HepG2 (cell line): ENCODE data around the gene CTXN1. TPM values are rescaled to one million over a fixed set of nuclear protein-coding genes. Genes with fewer than 3 reads are reported as not detected.

Source experiments
- ATF7-NPFF ChIP-seq: sonication (generic); formaldehyde crosslinking; IDR thresholded peaks from 2 replicates; pipeline ENCODE4 v1.8.1; 2023; ENCODE audit warnings: mild to moderate bottlenecking, low read depth, missing genetic modification reagents, moderate library complexity
- BCL6 ChIP-seq: IDR thresholded peaks from 2 replicates; pipeline ENCODE4 v1.6.1; 2016; ENCODE audit warnings: missing genetic modification reagents, missing compliant biosample characterization
- CAMTA2 ChIP-seq: sonication (generic); formaldehyde crosslinking; IDR thresholded peaks from 2 replicates; pipeline ENCODE4 v1.4.0; 2020; ENCODE audit warnings: mild to moderate bottlenecking, missing genetic modification reagents, borderline replicate concordance
- CREB1 ChIP-seq, 2 experiments: fragments of 450-650 bp in 1 of 2; IDR thresholded peaks; 2 replicates each; pipeline ENCODE4 v1.6.1; 2016 to 2017; ENCODE audit warnings: control low read depth in 1 of 2, mild to moderate bottlenecking in 1 of 2, missing compliant biosample characterization in 1 of 2, missing genetic modification characterization in 1 of 2
- FOXP1 ChIP-seq, 2 experiments: fragments of 450-650 bp in 1 of 2; IDR thresholded peaks; 2 replicates each; pipeline ENCODE4 v1.6.1; 2017 to 2018; ENCODE audit warnings: antibody characterized with exemption in 1 of 2
- HDAC2 ChIP-seq: sonication (generic); formaldehyde crosslinking; IDR thresholded peaks from 2 replicates; pipeline ENCODE4 v1.4.0; 2020; ENCODE audit warnings: missing genetic modification reagents
- HNF4G ChIP-seq, 2 experiments: sonication (generic) in 1 of 2; formaldehyde crosslinking in 1 of 2; IDR thresholded peaks; 2 replicates each; pipeline versions ENCODE4 v1.4.0 to v1.6.1; 2011 to 2020; ENCODE audit warnings: borderline replicate concordance in 2 of 2, low read depth in 2 of 2, mild to moderate bottlenecking in 2 of 2, low read length in 1 of 2, missing genetic modification reagents in 1 of 2, moderate library complexity in 1 of 2
- KDM6A ChIP-seq: IDR thresholded peaks from 2 replicates; pipeline ENCODE4 v1.6.1; 2016; ENCODE audit warnings: low read depth
- MEIS1 ChIP-seq: sonication (generic); formaldehyde crosslinking; IDR thresholded peaks from 2 replicates; pipeline ENCODE4 v1.9.0; 2021; ENCODE audit warnings: mild to moderate bottlenecking, missing genetic modification reagents, moderate library complexity, borderline replicate concordance
- PAF1 ChIP-seq: IDR thresholded peaks from 2 replicates; pipeline ENCODE4 v1.6.1; 2016; ENCODE audit warnings: missing genetic modification reagents, missing compliant biosample characterization
- PHF20 ChIP-seq: sonication (generic); formaldehyde crosslinking; IDR thresholded peaks from 2 replicates; pipeline ENCODE4 v1.5.0; 2020; ENCODE audit warnings: mild to moderate bottlenecking, missing genetic modification reagents
- PLRG1 ChIP-seq: fragments of 450-650 bp; conservative IDR thresholded peaks from 2 replicates; pipeline ENCODE4 v1.6.1; 2016
- RFXAP ChIP-seq: sonication (generic); formaldehyde crosslinking; IDR thresholded peaks from 2 replicates; pipeline ENCODE4 v1.4.0; 2020; ENCODE audit warnings: missing genetic modification reagents, borderline replicate concordance
- TBL1XR1 ChIP-seq: fragments of 150-350 bp; IDR thresholded peaks from 2 replicates; pipeline ENCODE4 v1.6.1; 2014; ENCODE audit warnings: borderline replicate concordance, low read length; ENCODE audit not compliant: partially characterized antibody
- THAP11 ChIP-seq: IDR thresholded peaks from 2 replicates; pipeline ENCODE4 v1.6.1; 2016; ENCODE audit warnings: missing biosample characterization, missing genetic modification reagents
- TOPORS ChIP-seq: sonication (generic); formaldehyde crosslinking; IDR thresholded peaks from 2 replicates; pipeline ENCODE4 v1.8.0; 2023; ENCODE audit warnings: mild to moderate bottlenecking, missing genetic modification reagents
- U2AF2 ChIP-seq: fragments of 200-400 bp; formaldehyde crosslinking; IDR thresholded peaks from 2 replicates; pipeline ENCODE4 v1.6.1; 2017; ENCODE audit warnings: low read depth, mild to moderate bottlenecking, low read length
- ZFP36L1 ChIP-seq: sonication (generic); formaldehyde crosslinking; IDR thresholded peaks from 2 replicates; pipeline ENCODE4 v1.8.0; 2022; ENCODE audit warnings: mild to moderate bottlenecking, missing genetic modification reagents, moderate library complexity
- ZFX ChIP-seq: sonication (generic); formaldehyde crosslinking; IDR thresholded peaks from 2 replicates; pipeline ENCODE4 v1.4.0; 2020; ENCODE audit warnings: mild to moderate bottlenecking, low read depth, missing genetic modification reagents, moderate library complexity
- ZNF367 ChIP-seq: sonication (generic); formaldehyde crosslinking; IDR thresholded peaks from 2 replicates; pipeline ENCODE4 v1.4.0; 2020; ENCODE audit warnings: missing genetic modification reagents, borderline replicate concordance
- ZNF383 ChIP-seq: sonication (generic); formaldehyde crosslinking; IDR thresholded peaks from 2 replicates; pipeline ENCODE4 v1.4.0; 2020; ENCODE audit warnings: missing genetic modification reagents, mild to moderate bottlenecking, borderline replicate concordance
- ZNF598 ChIP-seq: sonication (generic); formaldehyde crosslinking; IDR thresholded peaks from 2 replicates; pipeline ENCODE4 v1.5.1; 2020; ENCODE audit warnings: mild to moderate bottlenecking, missing genetic modification reagents, borderline replicate concordance
- ZNF605 ChIP-seq: sonication (generic); formaldehyde crosslinking; IDR thresholded peaks from 2 replicates; pipeline ENCODE4 v1.8.0; 2022; ENCODE audit warnings: mild to moderate bottlenecking, missing genetic modification reagents
- ZNF619 ChIP-seq: sonication (generic); formaldehyde crosslinking; IDR thresholded peaks from 2 replicates; pipeline ENCODE4 v1.4.0; 2020; ENCODE audit warnings: mild to moderate bottlenecking, missing genetic modification reagents
- ZNF761 ChIP-seq: sonication (generic); formaldehyde crosslinking; conservative IDR thresholded peaks from 2 replicates; pipeline ENCODE4 v1.4.0; 2020; ENCODE audit warnings: mild to moderate bottlenecking, missing genetic modification reagents
- ZNF773 ChIP-seq: sonication (generic); formaldehyde crosslinking; IDR thresholded peaks from 2 replicates; pipeline ENCODE4 v1.4.0; 2020; ENCODE audit warnings: missing genetic modification reagents, borderline replicate concordance
- ZNF839 ChIP-seq: sonication (generic); formaldehyde crosslinking; IDR thresholded peaks from 2 replicates; pipeline ENCODE4 v1.4.0; 2020; ENCODE audit warnings: missing genetic modification reagents, mild to moderate bottlenecking, borderline replicate concordance
- polyA plus RNA-seq, 8 experiments: library from polyadenylated mRNA; depleted of rRNA in 3 of 8; stranded (reverse) in 7 of 8; unstranded in 1 of 8; fragments of >200 nt; fragmentation: Illumina TruSeq in 4 of 8; extraction: Trizol in 4 of 8; gene quantifications; 2 replicates each; pipeline versions ENCODE4 v1.2.1 to v1.2.3, GENCODE V29; 2011 to 2016; ENCODE audit warnings: low read depth in 4 of 8, missing spikeins in 1 of 8, mixed read lengths in 1 of 8; ENCODE audit not compliant: insufficient read depth in 1 of 8
- total RNA-seq, 5 experiments: library from RNA; depleted of rRNA; stranded (reverse); fragments of >200 nt; fragmentation: Illumina TruSeq; extraction: Trizol; gene quantifications; 2 replicates each; pipeline ENCODE4 v1.2.3, GENCODE V29; 2016; ENCODE audit warnings: low read depth in 1 of 5
- TF ChIP-seq, protein P1 (sequence below): sonication (generic); formaldehyde crosslinking; IDR thresholded peaks from 2 replicates; pipeline ENCODE4 v1.5.0; 2020; ENCODE audit warnings: missing genetic modification reagents
- TF ChIP-seq, protein P2 (sequence below): sonication (generic); formaldehyde crosslinking; IDR thresholded peaks from 2 replicates; pipeline ENCODE4 v1.4.0; 2020; ENCODE audit warnings: missing genetic modification reagents

CTXN1 gene
- total and polyA plus RNA-seq, 2 of the 13 experiments (the other 11 are each of a cell fraction or from before 2014, with no cell fraction given): 0.11 TPM; not detected in 1

DNA sequence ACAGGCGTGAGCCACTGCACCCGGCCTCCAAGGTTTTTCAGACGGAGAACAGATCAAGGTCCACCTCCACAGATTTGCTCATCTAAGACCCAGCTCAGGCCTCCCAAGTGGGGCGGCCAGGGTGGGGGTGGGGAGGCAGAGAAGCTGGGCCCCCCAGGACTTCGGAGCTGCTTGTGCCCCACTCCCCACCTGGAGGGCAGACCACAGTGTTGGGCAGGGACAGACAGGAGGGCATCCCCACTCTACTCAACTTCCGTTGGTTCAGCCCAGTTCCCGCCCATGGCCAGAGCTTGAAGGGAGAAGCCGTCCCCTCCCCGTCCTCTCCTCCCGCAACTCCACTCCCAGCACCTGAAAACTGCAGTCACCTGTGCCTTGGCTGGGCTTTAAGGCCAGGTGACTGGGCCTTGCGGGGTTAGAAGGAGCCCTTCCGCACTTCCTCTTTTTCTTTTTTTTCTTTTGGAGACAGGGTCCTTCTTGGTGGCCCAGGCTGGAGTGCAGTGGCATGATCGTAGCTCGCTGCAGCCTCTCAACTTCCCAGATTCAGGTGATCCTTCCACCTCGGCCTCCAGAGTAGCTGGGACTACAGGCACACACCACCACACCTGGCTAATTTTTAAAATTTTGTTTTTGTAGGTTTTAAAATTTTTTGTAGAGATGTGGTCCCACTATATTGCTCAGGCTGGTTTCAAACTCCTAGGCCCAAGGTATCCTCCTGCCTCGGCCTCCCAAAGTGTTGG lies 38.4 kb downstream of the CTXN1 start (continued):
- TF ChIP-seq FOXP1 (IDR thresholded peaks at IDR 0.05) (no peak), FOXP1 (CRISPR knock-in tag; IDR thresholded peaks at IDR 0.05) (no peak), TBL1XR1 (no peak), ZFP36L1 (CRISPR knock-in tag) (no peak), THAP11 (CRISPR knock-in tag) (no peak), ATF7-NPFF (CRISPR knock-in tag) (no peak), TOPORS (CRISPR knock-in tag) (no peak), ZNF598 (CRISPR knock-in tag) (0 out of 2 replicates have a peak, but pooled peaks have one; percentile 3), ZNF619 (CRISPR knock-in tag) (no peak), ZNF773 (CRISPR knock-in tag) (no peak), MEIS1 (CRISPR knock-in tag) (0 out of 2 replicates have a peak, but pooled peaks have one; percentile 10), ZFX (CRISPR knock-in tag) (no peak), HDAC2 (CRISPR knock-in tag) (peak; percentile 15; the same call in 1 of the 2 replicates), HNF4G (IDR thresholded peaks at IDR 0.05; ENCODE audit: borderline replicate concordance, low read depth, low read length) (no peak), HNF4G (CRISPR knock-in tag; IDR thresholded peaks at IDR 0.05; ENCODE audit: borderline replicate concordance, low read depth) (no peak), U2AF2 (no peak), KDM6A (CRISPR knock-in tag) (0 out of 2 replicates have a peak, but pooled peaks have one; percentile 14), PHF20 (no peak), PAF1 (CRISPR knock-in tag) (no peak), CREB1 (IDR thresholded peaks at IDR 0.05) (no peak), CREB1 (CRISPR knock-in tag; IDR thresholded peaks at IDR 0.05) (no peak), ZNF761 (CRISPR knock-in tag) (0 out of 2 replicates have a peak, but pooled peaks have one; percentile 7), PLRG1 (no peak), ZNF839 (CRISPR knock-in tag) (no peak), ZNF367 (0 out of 2 replicates have a peak, but pooled peaks have one; percentile 22), BCL6 (no peak), ZNF383 (CRISPR knock-in tag) (no peak), RFXAP (no peak), CAMTA2 (no peak), ZNF605 (CRISPR knock-in tag) (0 out of 2 replicates have a peak, but pooled peaks have one; percentile 3)
- TF ChIP-seq, protein P1, sequence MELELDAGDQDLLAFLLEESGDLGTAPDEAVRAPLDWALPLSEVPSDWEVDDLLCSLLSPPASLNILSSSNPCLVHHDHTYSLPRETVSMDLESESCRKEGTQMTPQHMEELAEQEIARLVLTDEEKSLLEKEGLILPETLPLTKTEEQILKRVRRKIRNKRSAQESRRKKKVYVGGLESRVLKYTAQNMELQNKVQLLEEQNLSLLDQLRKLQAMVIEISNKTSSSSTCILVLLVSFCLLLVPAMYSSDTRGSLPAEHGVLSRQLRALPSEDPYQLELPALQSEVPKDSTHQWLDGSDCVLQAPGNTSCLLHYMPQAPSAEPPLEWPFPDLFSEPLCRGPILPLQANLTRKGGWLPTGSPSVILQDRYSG: no peak
- TF ChIP-seq, protein P2, sequence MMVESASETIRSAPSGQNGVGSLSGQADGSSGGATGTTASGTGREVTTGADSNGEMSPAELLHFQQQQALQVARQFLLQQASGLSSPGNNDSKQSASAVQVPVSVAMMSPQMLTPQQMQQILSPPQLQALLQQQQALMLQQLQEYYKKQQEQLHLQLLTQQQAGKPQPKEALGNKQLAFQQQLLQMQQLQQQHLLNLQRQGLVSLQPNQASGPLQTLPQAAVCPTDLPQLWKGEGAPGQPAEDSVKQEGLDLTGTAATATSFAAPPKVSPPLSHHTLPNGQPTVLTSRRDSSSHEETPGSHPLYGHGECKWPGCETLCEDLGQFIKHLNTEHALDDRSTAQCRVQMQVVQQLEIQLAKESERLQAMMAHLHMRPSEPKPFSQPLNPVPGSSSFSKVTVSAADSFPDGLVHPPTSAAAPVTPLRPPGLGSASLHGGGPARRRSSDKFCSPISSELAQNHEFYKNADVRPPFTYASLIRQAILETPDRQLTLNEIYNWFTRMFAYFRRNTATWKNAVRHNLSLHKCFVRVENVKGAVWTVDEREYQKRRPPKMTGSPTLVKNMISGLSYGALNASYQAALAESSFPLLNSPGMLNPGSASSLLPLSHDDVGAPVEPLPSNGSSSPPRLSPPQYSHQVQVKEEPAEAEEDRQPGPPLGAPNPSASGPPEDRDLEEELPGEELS (CRISPR knock-in tag): no peak
